Vagina (tissue), 2 donors: ENCODE results near the gene LGALS1. TPM values are rescaled to one million over a fixed set of nuclear protein-coding genes. Genes with fewer than 3 reads are reported as not detected.
"Not testable (repeated sequence)": the region's sequence is repeated elsewhere in the genome, so short reads cannot be mapped to it uniquely, and the experiment has no call there.

ENCODE experiments used
- DNase-seq, 2 donors: peaks; one replicate each; pipeline ENCODE4 v3.0.0-alpha.2; 2017; ENCODE audit errors: extremely low spot score in 2 of 2
- H3K27ac ChIP-seq: fragments of 200-600 bp; sonication (generic); one replicate; pipeline ENCODE4 v1.5.1; 2019
- H3K27me3 ChIP-seq: fragments of 200-600 bp; sonication (generic); one replicate; pipeline ENCODE4 v1.5.1; 2019
- H3K36me3 ChIP-seq, 2 donors: fragments of 200-600 bp; sonication (generic); one replicate each; pipeline ENCODE4 v1.5.1; 2017 to 2019
- H3K4me1 ChIP-seq: fragments of 200-600 bp; sonication (generic); one replicate; pipeline ENCODE4 v1.5.1; 2019
- H3K4me3 ChIP-seq, 2 donors: fragments of 200-600 bp; sonication (generic); 1 replicate in 1 of 2; 2 replicates in 1 of 2; pipeline ENCODE4 v1.5.1; 2016 to 2019
- H3K9me3 ChIP-seq: fragments of 200-600 bp; sonication (generic); one replicate; pipeline ENCODE4 v1.5.1; 2019
- POLR2A ChIP-seq, 2 donors: fragments of 450-650 bp; IDR thresholded peaks; one replicate each; pipeline ENCODE4 v1.6.1; 2017; ENCODE audit warnings: antibody characterized with exemption in 2 of 2, mild to moderate bottlenecking in 2 of 2, moderate library complexity in 2 of 2
- POLR2AphosphoS5 ChIP-seq, 2 donors: sonication (generic); formaldehyde crosslinking; IDR thresholded peaks; one replicate each; pipeline ENCODE4 v1.9.0; 2017; ENCODE audit warnings: antibody characterized with exemption in 2 of 2, mild to moderate bottlenecking in 2 of 2, low read depth in 1 of 2; ENCODE audit not compliant: insufficient read depth in 1 of 2
- intact Hi-C: fragments of 100-400 bp; cut with DNase I; formaldehyde crosslinking; loops from one replicate; pipeline ENCODE4 v1.15.1; 2023
- total RNA-seq: library from RNA; depleted of rRNA; stranded (reverse); fragments of >200 nt; gene quantifications from one replicate; pipeline ENCODE4 v1.2.3, GENCODE V29; 2016
- TF ChIP-seq, protein P1 (sequence below), 3 experiments: fragments of 450-650 bp in 2 of 3; fragments of 200-600 bp in 1 of 3; sonication (generic) in 1 of 3; IDR thresholded peaks; one replicate each; pipeline ENCODE4 v1.5.1; 2017 to 2019; ENCODE audit warnings: antibody characterized with exemption in 3 of 3, mild to moderate bottlenecking in 2 of 3, moderate library complexity in 2 of 3

The LGALS1 gene
- total RNA-seq, 1 donor from 2014 or later: 1,638 TPM

DNA sequence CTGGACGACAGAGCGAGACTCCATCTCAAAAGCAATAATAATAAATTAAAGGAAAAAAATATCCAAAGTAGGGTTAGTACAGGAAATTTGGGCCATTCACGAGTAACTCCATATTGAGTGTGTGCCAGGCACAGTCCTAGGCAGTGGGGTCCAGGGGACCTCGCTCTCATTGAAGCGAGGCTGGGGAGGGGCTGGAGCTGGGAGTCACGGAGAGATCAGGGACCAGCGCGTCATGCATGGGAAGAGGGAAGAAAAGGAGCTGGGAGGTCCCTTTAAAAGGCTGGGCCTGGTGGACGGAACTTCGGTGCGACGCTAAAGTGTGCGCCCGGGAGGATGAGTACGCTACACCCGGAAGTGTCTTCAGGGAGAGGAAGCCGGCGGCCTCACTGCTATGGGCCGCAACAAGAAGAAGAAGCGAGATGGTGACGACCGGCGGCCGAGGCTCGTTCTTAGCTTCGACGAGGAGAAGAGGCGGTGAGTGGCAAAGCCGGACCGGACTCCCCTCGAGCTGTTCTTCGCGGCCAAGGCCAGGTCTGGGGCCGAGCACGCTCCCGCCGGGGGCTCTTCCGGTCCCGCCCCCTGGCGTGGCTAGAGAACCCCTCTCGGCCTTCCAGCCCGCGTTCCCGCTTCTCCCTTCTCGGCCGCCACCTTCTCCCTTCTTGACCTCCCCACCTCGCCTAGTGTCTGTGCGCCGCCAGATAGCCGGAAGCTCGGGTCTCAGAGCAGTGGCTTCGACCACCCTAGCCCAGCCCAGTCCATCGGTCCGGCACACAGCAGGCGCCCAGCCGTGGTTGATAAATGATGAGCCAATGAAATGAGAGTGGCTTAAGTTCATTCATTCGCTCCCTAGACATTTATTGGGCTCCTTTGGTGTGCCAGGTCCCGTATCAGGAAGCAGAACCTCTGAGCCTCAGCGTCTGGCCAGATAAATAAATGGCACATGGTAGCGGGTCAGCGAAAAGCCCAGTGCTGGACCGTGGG lies 10.9 kb downstream of the LGALS1 start, which contains the start of gene NOL12:
Gene NOL12, plus strand, starts transcription at position 342 of the 981 bp plus-strand sequence. Its CDS starts 50 bp downstream, at position 392.
- peaks cover 0 to 8% of the 10 kb centered on the region in 2 donors for H3K36me3 ChIP-seq
- DNase-seq: no peak
- H3K4me1 ChIP-seq: peaks cover 16% of the 10 kb centered on the region
- peak within 1 kb of the TSS; percentile 84 for H3K27ac ChIP-seq
- no peaks in the 10 kb centered on the region for H3K9me3 ChIP-seq
- no peaks in the 10 kb centered on the region for H3K27me3 ChIP-seq
- TF ChIP-seq, protein P1, sequence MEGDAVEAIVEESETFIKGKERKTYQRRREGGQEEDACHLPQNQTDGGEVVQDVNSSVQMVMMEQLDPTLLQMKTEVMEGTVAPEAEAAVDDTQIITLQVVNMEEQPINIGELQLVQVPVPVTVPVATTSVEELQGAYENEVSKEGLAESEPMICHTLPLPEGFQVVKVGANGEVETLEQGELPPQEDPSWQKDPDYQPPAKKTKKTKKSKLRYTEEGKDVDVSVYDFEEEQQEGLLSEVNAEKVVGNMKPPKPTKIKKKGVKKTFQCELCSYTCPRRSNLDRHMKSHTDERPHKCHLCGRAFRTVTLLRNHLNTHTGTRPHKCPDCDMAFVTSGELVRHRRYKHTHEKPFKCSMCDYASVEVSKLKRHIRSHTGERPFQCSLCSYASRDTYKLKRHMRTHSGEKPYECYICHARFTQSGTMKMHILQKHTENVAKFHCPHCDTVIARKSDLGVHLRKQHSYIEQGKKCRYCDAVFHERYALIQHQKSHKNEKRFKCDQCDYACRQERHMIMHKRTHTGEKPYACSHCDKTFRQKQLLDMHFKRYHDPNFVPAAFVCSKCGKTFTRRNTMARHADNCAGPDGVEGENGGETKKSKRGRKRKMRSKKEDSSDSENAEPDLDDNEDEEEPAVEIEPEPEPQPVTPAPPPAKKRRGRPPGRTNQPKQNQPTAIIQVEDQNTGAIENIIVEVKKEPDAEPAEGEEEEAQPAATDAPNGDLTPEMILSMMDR (IDR thresholded peaks at IDR 0.05): peak in 1 of 3 experiments; percentile 26
- TF ChIP-seq POLR2AphosphoS5 (IDR thresholded peaks at IDR 0.05; ENCODE audit: insufficient read depth in 1 of 2, low read depth in 1 of 2): peak; percentile 88 to 90
- TF ChIP-seq POLR2A (IDR thresholded peaks at IDR 0.05): no peak
- intact Hi-C loops: no loop called here
- peak within 1 kb of the TSS; percentile 76 to 83 for H3K4me3 ChIP-seq

DNA sequence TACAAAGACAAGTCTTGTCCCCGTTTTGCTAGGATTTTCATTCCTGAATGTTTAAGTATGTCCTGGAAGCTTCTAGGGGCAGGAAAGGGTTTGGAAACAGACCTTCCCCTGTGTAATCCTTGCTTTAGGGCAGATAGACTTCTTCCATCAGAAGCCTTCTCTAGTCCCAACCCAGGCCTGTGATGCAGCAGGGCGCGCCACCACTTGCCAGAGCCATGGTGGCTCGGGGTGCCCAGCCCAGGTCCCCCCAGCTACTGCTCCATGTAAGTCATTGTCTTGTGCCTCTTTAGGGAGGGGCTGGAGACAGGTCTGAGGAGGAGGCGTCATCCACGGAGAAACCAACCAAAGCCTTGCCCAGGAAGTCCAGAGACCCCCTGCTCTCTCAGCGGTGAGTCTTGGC lies 15.0 kb downstream of the LGALS1 start:
- no peaks in the 10 kb centered on the region for H3K27me3 ChIP-seq
- peaks cover 0 to 41% of the 10 kb centered on the region in 2 donors for H3K36me3 ChIP-seq
- no peak overlapping the region for H3K27ac ChIP-seq
- TF ChIP-seq, protein P1 (IDR thresholded peaks at IDR 0.05): no peak
- no peak for TF ChIP-seq POLR2A (IDR thresholded peaks at IDR 0.05)
- no peak for TF ChIP-seq POLR2AphosphoS5 (IDR thresholded peaks at IDR 0.05; ENCODE audit: insufficient read depth in 1 of 2, low read depth in 1 of 2)
- no peak overlapping the region for H3K4me3 ChIP-seq
- no peak for DNase-seq
- intact Hi-C loops: no loop called here
- no peaks in the 10 kb centered on the region for H3K9me3 ChIP-seq
- H3K4me1 ChIP-seq: peaks cover 12% of the 10 kb centered on the region

DNA sequence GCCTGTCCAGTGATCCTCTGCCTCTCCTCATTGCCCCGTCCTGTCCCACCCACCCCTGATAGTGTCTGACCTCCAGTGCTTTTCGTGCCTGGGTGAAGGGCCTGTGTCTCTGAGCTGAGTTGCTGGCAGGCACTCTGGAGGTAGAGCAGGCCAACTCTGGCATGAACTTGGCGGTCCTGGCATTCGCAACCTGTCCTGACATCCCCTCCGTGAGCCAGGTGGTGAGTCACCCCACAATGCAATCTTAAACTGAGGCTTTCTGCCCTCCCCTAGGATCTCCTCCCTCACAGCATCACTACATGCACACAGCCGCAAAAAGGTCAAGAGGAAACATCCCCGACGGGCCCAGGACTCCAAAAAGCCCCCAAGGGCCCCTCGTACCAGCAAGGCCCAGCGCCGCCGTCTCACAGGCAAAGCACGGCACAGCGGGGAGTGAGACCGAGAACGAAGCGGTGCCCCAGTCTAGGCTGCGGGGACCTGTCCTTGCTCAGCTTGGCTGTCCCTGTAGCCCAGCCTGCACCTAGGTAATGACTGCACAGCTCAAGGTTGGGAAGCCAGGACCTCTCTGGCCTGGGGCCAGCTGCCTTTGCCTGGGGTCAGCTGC lies 15.6 kb downstream of the LGALS1 start:
- Histone ChIP-seq H3K4me1 (peaks cover 13% of the 10 kb centered on the region), H3K4me3 (no peak overlapping the region), H3K9me3 (no peaks in the 10 kb centered on the region), H3K36me3 (peaks cover 0 to 41% of the 10 kb centered on the region in 2 donors), H3K27ac (no peak overlapping the region), H3K27me3 (no peaks in the 10 kb centered on the region)
- intact Hi-C loops: no loop called here
- no peak for DNase-seq
- TF ChIP-seq, protein P1 (IDR thresholded peaks at IDR 0.05): no peak
- no peak for TF ChIP-seq POLR2AphosphoS5 (IDR thresholded peaks at IDR 0.05; ENCODE audit: insufficient read depth in 1 of 2, low read depth in 1 of 2)
- no peak for TF ChIP-seq POLR2A (IDR thresholded peaks at IDR 0.05)

DNA sequence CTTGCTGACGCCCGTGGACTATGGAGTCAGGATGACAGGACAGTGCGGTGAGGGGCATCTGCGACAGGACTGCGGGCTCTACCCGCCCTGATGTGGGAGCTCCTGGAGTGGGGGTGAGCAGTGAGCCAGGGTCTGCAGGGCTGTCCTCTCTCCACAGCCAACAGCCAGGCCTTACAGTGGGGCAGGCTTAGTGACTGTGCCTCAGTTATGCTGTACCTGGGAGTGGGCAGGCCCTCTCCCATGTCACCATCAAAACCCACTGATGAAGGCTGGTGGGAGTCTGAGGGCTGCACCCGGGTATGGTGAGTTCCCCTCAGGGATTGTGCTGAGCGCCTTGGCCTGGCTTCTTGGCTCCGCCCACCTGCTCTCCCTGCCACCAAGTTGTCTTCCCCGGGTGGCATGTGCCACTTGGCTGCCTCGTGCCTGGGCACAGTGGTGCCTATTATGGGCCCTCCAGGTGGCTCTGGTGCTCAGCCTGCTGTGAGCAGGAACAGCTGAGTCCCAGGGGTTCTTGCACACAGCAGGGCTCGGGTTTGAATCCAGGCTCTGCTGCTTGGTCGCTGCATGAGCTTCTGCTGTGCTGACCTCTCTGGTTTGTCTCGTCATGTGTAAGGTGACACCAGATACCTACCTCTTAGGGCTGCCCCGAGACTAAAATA lies 17.3 kb downstream of the LGALS1 start:
- TF ChIP-seq POLR2A (IDR thresholded peaks at IDR 0.05): no peak
- TF ChIP-seq, protein P1 (IDR thresholded peaks at IDR 0.05): no peak
- TF ChIP-seq POLR2AphosphoS5 (IDR thresholded peaks at IDR 0.05; ENCODE audit: insufficient read depth in 1 of 2, low read depth in 1 of 2): no peak
- Histone ChIP-seq H3K27me3 (no peaks in the 10 kb centered on the region), H3K9me3 (no peaks in the 10 kb centered on the region), H3K27ac (no peak overlapping the region), H3K36me3 (peaks cover 0 to 41% of the 10 kb centered on the region in 2 donors), H3K4me3 (no peak overlapping the region), H3K4me1 (peaks cover 15% of the 10 kb centered on the region)
- intact Hi-C loops: no loop called here
- DNase-seq: no peak

DNA sequence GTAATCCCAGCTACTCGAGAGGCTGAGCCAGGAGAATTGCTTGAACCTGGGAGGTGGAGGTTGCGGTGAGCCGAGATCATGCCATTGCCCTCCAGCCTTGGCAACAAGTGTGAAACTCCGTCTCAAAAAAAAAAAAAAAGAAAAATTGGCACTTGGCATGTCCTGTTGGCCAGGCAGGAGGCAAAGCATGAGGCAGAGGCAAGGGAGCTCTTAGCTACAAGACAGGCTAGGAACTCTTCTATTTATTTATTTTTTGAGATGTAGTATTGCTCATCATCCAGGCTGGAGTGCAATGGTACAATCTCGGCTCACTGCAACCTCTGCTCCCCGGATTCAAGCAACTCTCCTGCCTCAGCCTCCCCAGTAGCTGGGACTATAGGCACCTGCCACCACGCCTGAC lies 18.7 kb downstream of the LGALS1 start:
- intact Hi-C loops, H3K4me3 ChIP-seq, H3K27ac ChIP-seq, H3K27me3 ChIP-seq, H3K9me3 ChIP-seq, DNase-seq: not testable (repeated sequence)
- Histone ChIP-seq H3K36me3 (peaks cover 0 to 41% of the 10 kb centered on the region in 2 donors), H3K4me1 (peaks cover 14% of the 10 kb centered on the region)

DNA sequence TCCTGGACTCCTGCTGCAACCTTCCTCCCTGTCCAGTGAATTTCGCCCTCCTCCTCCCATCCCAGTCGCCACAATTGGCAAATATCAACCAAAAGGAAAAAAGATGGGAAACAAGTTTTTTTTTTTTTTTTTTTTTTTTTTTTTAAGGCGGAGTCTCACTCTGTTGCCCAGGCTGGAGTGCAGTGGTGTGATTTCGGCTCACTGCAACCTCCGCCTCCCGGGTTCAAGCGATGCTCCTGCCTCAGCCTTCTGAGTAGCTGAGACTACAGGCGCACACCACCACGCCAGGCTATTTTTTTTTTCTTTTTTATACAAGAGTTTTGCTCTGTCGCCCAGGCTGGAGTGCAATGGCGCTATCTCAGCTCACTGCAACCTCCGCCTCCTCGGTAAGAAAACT lies 20.8 kb downstream of the LGALS1 start:
- peak overlapping the region; percentile 18 to 22 for H3K4me3 ChIP-seq
- DNase-seq, intact Hi-C loops: not testable (repeated sequence)

More for the DNA sequence above, 20.8 kb downstream of the LGALS1 start:
- H3K27me3 ChIP-seq, H3K9me3 ChIP-seq, H3K27ac ChIP-seq: not testable (repeated sequence)
- Histone ChIP-seq H3K36me3 (peaks cover 0 to 33% of the 10 kb centered on the region in 2 donors), H3K4me1 (peaks cover 14% of the 10 kb centered on the region)
